ENCODE data around the gene HSPA1A. TPM values are rescaled to one million over a fixed set of nuclear protein-coding genes. Genes with fewer than 3 reads are reported as not detected.
A peak's percentile ranks its signal among the peaks of the same experiment; 100 is the strongest.
"Not testable (repeated sequence)": the region's sequence is repeated elsewhere in the genome, so short reads cannot be mapped to it uniquely, and the experiment has no call there.

HSPA1A gene
- total RNA-seq, 1 donor from 2014 or later = 46.3 TPM

- TF ChIP-seq CTCF (IDR thresholded peaks at IDR 0.05) = no peak
- H3K4me3 Mint-ChIP-seq (ENCODE audit: unreplicated experiment) = no peak overlapping the region
- H3K9me3 Mint-ChIP-seq (ENCODE audit: low read depth) = no peaks in the 10 kb centered on the region
- H3K36me3 Mint-ChIP-seq (ENCODE audit: low read depth) = peaks cover 14% of the 10 kb centered on the region
- peaks cover 20% of the 10 kb centered on the region for H3K4me1 Mint-ChIP-seq (ENCODE audit: low read depth)
- H3K27me3 Mint-ChIP-seq (ENCODE audit: low read depth) = no peaks in the 10 kb centered on the region
- H3K27ac Mint-ChIP-seq (ENCODE audit: unreplicated experiment) = no peak overlapping the region
- DNase-seq (ENCODE audit: low spot score) = no peak
Observed at GRCh38 chr6:31859923-31860322, 44.6 kb downstream of the HSPA1A start.

GRCh38 chr6:31860349-31860748 lies 45.0 kb downstream of the HSPA1A start:
- no peak for TF ChIP-seq CTCF (IDR thresholded peaks at IDR 0.05)
- Mint-ChIP-seq H3K27me3 (ENCODE audit: low read depth) (no peaks in the 10 kb centered on the region), H3K9me3 (ENCODE audit: low read depth) (no peaks in the 10 kb centered on the region), H3K36me3 (ENCODE audit: low read depth) (peaks cover 13% of the 10 kb centered on the region), H3K4me3 (ENCODE audit: unreplicated experiment) (no peak overlapping the region), H3K4me1 (ENCODE audit: low read depth) (peaks cover 20% of the 10 kb centered on the region), H3K27ac (ENCODE audit: unreplicated experiment) (no peak overlapping the region)
- no peak for DNase-seq (ENCODE audit: low spot score)

GRCh38 chr6:31861150-31861549 lies 45.8 kb downstream of the HSPA1A start:
- H3K9me3 Mint-ChIP-seq (ENCODE audit: low read depth) = no peaks in the 10 kb centered on the region
- no peak overlapping the region for H3K4me3 Mint-ChIP-seq (ENCODE audit: unreplicated experiment)
- DNase-seq (ENCODE audit: low spot score) = no peak
- H3K4me1 Mint-ChIP-seq (ENCODE audit: low read depth) = peaks cover 20% of the 10 kb centered on the region
- no peaks in the 10 kb centered on the region for H3K27me3 Mint-ChIP-seq (ENCODE audit: low read depth)
- H3K27ac Mint-ChIP-seq (ENCODE audit: unreplicated experiment) = no peak overlapping the region
- TF ChIP-seq CTCF (IDR thresholded peaks at IDR 0.05) = no peak
- peaks cover 13% of the 10 kb centered on the region for H3K36me3 Mint-ChIP-seq (ENCODE audit: low read depth)

GRCh38 chr6:31861919-31862343 lies 46.6 kb downstream of the HSPA1A start:
- no peak for DNase-seq (ENCODE audit: low spot score)
- Mint-ChIP-seq H3K9me3 (ENCODE audit: low read depth) (no peaks in the 10 kb centered on the region), H3K4me1 (ENCODE audit: low read depth) (peaks cover 20% of the 10 kb centered on the region), H3K27me3 (ENCODE audit: low read depth) (no peaks in the 10 kb centered on the region), H3K36me3 (ENCODE audit: low read depth) (peaks cover 13% of the 10 kb centered on the region), H3K4me3 (ENCODE audit: unreplicated experiment) (peak overlapping the region; percentile 96), H3K27ac (ENCODE audit: unreplicated experiment) (peak overlapping the region; percentile 98)
- no peak for TF ChIP-seq CTCF (IDR thresholded peaks at IDR 0.05)

GRCh38 chr6:31862344-31863235 lies 47.2 kb downstream of the HSPA1A start, which contains the start of gene NEU1:
TSS of gene NEU1 (minus strand) at chr6:31862821. CDS start at chr6:31862776, 45 bp downstream.
- peaks cover 20% of the 10 kb centered on the region for H3K4me1 Mint-ChIP-seq (ENCODE audit: low read depth)
- peak within 1 kb of the TSS; percentile 98 for H3K27ac Mint-ChIP-seq (ENCODE audit: unreplicated experiment)
- peak within 1 kb of the TSS; percentile 96 for H3K4me3 Mint-ChIP-seq (ENCODE audit: unreplicated experiment)
- no peaks in the 10 kb centered on the region for H3K9me3 Mint-ChIP-seq (ENCODE audit: low read depth)
- no peak for TF ChIP-seq CTCF (IDR thresholded peaks at IDR 0.05)
- DNase-seq (ENCODE audit: low spot score) = peak; percentile 100
- H3K36me3 Mint-ChIP-seq (ENCODE audit: low read depth) = peaks cover 11% of the 10 kb centered on the region
- H3K27me3 Mint-ChIP-seq (ENCODE audit: low read depth) = no peaks in the 10 kb centered on the region

GRCh38 chr6:31864123-31864562 lies 48.8 kb downstream of the HSPA1A start:
- H3K9me3 Mint-ChIP-seq (ENCODE audit: low read depth); H3K27me3 Mint-ChIP-seq (ENCODE audit: low read depth); H3K36me3 Mint-ChIP-seq (ENCODE audit: low read depth); DNase-seq (ENCODE audit: low spot score): not testable (repeated sequence)
- Mint-ChIP-seq H3K4me3 (ENCODE audit: unreplicated experiment) (peak overlapping the region; percentile 96), H3K27ac (ENCODE audit: unreplicated experiment) (peak overlapping the region; percentile 98), H3K4me1 (ENCODE audit: low read depth) (peaks cover 20% of the 10 kb centered on the region)
